Measurements from ENCODE around the gene MUSTN1.

DNA sequence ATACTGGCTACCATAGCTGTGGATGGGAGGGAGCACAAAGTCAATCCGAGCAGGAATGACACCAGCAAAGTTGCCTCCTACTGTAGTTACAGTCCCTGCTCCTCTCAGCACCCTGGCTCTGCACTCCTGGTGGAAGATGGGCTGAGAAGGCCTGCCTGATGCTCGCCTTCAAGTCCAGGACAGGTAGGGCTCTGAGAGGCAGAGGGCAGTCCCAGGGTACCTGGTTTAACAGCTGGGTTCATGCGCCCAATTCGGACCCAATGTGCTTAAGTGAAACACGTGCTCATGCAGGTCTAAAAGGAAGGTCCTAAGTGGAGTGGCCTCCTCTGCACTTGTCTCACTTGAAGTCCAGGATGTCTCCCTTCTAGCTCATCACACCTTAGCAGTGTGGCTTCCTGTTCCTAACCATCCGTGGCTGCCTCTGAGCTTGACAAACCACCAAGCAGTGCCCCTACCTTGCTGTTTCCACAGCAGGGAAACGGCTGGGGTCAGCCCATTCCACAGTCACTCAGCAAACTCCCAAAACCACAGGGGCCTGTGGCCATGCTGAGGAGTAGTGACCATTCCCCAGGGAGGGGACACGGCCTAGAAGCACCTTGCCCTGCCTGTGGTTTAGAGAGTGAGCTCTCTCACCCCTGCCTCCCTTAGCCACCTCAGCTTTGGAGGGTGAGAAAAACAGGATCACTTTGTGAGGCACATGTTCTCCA is 3.9 kb upstream of the MUSTN1 start:
- TF ChIP-seq, protein P1, sequence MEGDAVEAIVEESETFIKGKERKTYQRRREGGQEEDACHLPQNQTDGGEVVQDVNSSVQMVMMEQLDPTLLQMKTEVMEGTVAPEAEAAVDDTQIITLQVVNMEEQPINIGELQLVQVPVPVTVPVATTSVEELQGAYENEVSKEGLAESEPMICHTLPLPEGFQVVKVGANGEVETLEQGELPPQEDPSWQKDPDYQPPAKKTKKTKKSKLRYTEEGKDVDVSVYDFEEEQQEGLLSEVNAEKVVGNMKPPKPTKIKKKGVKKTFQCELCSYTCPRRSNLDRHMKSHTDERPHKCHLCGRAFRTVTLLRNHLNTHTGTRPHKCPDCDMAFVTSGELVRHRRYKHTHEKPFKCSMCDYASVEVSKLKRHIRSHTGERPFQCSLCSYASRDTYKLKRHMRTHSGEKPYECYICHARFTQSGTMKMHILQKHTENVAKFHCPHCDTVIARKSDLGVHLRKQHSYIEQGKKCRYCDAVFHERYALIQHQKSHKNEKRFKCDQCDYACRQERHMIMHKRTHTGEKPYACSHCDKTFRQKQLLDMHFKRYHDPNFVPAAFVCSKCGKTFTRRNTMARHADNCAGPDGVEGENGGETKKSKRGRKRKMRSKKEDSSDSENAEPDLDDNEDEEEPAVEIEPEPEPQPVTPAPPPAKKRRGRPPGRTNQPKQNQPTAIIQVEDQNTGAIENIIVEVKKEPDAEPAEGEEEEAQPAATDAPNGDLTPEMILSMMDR (IDR thresholded peaks at IDR 0.05; ENCODE audit: low read length) = no peak
- TF ChIP-seq EZH2phosphoT487 (IDR thresholded peaks at IDR 0.05; ENCODE audit: low read length) = no peak
